ENCODE data around the gene OAF. TPM values are rescaled to one million over a fixed set of nuclear protein-coding genes. Genes with fewer than 3 reads are reported as not detected.
A peak's percentile ranks its signal among the peaks of the same experiment; 100 is the strongest.

The OAF gene
- total RNA-seq, 4 donors from 2014 or later: 31.7 to 77.1 (median 36.2) TPM

DNA sequence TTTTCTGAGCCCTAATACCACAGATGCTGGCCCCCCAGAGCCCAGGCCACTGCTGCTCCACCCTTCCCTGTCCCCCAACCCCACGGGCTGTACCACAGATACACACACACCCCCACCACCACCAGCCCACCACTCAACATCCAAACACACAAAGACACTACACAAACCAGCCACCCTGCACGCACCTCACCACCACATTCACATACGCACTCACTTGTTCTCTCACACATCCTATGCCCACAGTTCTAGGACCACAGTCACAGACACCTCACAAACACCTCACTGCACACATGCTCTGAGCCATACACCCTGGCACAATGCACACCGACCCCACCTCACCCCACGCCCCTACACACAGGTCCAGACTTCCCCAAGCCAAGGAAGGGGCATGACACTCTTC, 22.5 kb upstream of the OAF start:
- TF ChIP-seq CTCF (IDR thresholded peaks at IDR 0.05) (no peak), POLR2A (IDR thresholded peaks at IDR 0.05) (no peak)
- intact Hi-C loops (cut with DNase I): no loop called here
- Histone ChIP-seq H3K4me1 (peaks cover 12 to 19% of the 10 kb centered on the region in 2 donors), H3K27me3 (no peaks in the 10 kb centered on the region), H3K36me3 (no peaks in the 10 kb centered on the region), H3K27ac (peak overlapping the region in 1 of 3 donors; percentile 39), H3K4me3 (replicated peaks in 1 of 3) (no peak overlapping the region), H3K9me3 (no peaks in the 10 kb centered on the region)
- DNase-seq: no peak
- 86 to 96% methylated on average over 5 of the region's 5 CpGs for WGBS, 2 donors

DNA sequence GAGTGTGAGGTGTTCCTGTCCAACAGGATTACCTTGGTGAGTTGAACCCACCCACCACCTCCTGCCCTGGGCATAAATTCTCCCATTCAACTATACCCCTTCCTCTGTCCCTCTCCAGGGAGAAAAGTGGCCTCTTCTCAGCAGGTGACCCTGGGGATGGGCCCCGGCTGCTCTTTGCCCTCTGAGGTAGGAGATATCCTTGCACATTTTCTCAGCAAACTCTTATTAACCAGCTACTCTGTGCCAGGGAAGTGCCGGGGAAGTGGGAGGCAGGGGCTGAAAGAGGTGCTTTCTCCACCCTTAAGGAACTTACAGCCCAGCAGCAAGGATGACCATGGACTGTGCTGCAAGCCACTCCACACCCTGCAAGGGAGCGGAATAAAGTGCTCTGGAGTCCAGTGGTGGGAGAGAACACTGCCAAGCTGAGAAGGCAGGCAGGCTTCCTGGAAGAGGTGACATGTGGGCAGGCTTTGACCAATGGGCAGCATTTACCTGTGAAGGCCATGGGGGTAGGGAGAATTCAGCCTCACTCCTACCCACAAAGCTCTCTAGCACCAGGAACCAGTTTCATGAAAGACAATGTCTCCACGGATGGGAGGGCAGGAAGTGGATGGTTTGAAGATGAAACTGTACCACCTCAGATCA, 21.9 kb upstream of the OAF start:
- Histone ChIP-seq H3K27ac (no peak overlapping the region), H3K36me3 (no peaks in the 10 kb centered on the region), H3K4me1 (peaks cover 15 to 18% of the 10 kb centered on the region in 2 donors), H3K4me3 (replicated peaks in 1 of 3) (no peak overlapping the region), H3K27me3 (no peaks in the 10 kb centered on the region), H3K9me3 (no peaks in the 10 kb centered on the region)
- DNase-seq: no peak
- 88 to 89% methylated on average over 4 of the region's 4 CpGs for WGBS, 2 donors
- TF ChIP-seq CTCF (IDR thresholded peaks at IDR 0.05) (no peak), POLR2A (IDR thresholded peaks at IDR 0.05) (no peak)
- intact Hi-C loops (cut with DNase I): no loop called here

GRCh38 chr11:120191058-120191457, 19.8 kb upstream of the OAF start:
- no peaks in the 10 kb centered on the region for H3K36me3 ChIP-seq
- no peak overlapping the region for H3K27ac ChIP-seq
- peaks cover 15% of the 10 kb centered on the region in 2 donors for H3K4me1 ChIP-seq
- 83 to 87% methylated on average over 4 of the region's 4 CpGs for WGBS, 2 donors
- no peaks in the 10 kb centered on the region for H3K27me3 ChIP-seq
- no peak overlapping the region for H3K4me3 ChIP-seq (replicated peaks in 1 of 3)
- no peaks in the 10 kb centered on the region for H3K9me3 ChIP-seq
- TF ChIP-seq POLR2A (IDR thresholded peaks at IDR 0.05) (no peak), CTCF (IDR thresholded peaks at IDR 0.05) (no peak)
- intact Hi-C loops (cut with DNase I): no loop called here
- DNase-seq: no peak

DNA sequence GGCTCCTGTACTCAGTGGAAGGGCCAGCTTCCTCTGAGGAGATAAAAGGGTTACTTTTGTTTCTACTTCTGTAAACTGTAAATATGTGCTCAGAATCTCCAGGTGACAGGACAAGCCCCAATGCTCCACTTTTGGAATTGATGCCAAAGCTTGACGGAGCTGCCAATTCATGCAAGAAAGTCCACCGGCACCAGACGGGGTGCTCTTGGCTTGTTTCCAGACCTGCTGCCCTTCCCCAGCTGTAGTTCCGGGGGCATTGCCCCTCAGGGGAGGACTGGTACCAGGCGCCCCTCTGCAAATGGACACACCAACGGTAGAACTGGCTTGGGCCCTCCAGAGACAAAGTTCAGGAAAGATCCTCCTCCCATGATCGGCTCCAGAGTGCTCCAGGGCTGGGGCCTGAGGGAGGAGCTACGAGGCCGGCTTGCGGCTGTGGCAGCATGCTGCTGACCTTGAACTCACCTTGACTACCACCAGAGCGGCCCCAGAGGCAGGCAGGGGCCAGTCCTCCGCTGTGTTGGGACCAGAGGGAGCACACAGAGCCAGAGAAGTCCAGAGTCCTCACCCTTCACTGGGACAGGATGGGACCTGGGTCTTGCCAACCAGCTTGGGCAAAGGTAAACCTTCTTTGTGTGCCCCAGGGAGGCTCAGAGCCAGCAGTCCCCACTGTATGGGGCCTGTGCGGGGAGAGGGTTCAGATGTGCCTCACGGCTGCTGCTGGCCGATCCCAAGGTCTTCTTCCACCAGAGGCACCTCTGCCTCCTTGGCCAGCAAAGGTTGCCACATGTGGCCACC, 17.8 kb upstream of the OAF start:
- intact Hi-C loops (cut with DNase I): no loop called here
- peak; percentile 52 to 75 for DNase-seq
- Histone ChIP-seq H3K9me3 (no peaks in the 10 kb centered on the region), H3K27ac (peak overlapping the region; percentile 19 to 84 (median 37)), H3K4me3 (replicated peaks in 1 of 3) (no peak overlapping the region), H3K36me3 (no peaks in the 10 kb centered on the region), H3K4me1 (peaks cover 15% of the 10 kb centered on the region in 2 donors), H3K27me3 (no peaks in the 10 kb centered on the region)
- TF ChIP-seq CTCF (IDR thresholded peaks at IDR 0.05) (no peak), POLR2A (IDR thresholded peaks at IDR 0.05) (no peak)
- 30 to 58% methylated on average over 2 to 12 of the region's 15 CpGs for WGBS, 2 donors

DNA sequence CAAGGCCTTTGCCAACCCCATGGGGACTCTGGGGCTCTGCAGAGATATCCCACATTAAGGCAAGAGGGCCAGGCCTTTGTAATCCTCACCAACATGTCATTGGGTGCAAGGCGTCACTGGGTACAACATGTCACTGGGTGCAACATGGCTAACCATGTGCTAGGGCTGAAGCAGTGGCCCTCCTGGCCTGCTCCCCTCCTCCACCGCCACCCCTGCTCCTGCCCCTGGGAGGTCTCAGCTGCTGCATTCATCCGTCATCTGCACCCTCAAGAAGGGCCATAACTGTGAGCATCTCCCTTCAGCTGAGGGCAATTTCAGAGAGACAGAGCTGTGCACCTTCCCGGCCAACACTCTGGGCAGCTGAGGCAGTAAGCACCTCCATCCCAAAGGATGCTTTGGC, 16.7 kb upstream of the OAF start:
- no peak overlapping the region for H3K27ac ChIP-seq
- no peaks in the 10 kb centered on the region for H3K36me3 ChIP-seq
- intact Hi-C loops (cut with DNase I): no loop called here
- H3K27me3 ChIP-seq: no peaks in the 10 kb centered on the region
- WGBS, 2 donors: 100% methylated on average over 2 to 4 of the region's 4 CpGs
- no peak for TF ChIP-seq POLR2A (IDR thresholded peaks at IDR 0.05)
- TF ChIP-seq CTCF (IDR thresholded peaks at IDR 0.05): no peak
- H3K4me3 ChIP-seq (replicated peaks in 1 of 3): no peak overlapping the region
- H3K4me1 ChIP-seq: peaks cover 15% of the 10 kb centered on the region in 2 donors
- no peaks in the 10 kb centered on the region for H3K9me3 ChIP-seq
- DNase-seq: no peak
